Naive thymus-derived CD4-positive, alpha-beta T cell (primary cell): ENCODE results near the gene SENP8. TPM values are rescaled to one million over a fixed set of nuclear protein-coding genes. Genes with fewer than 3 reads are reported as not detected.

Experiments used
- ATAC-seq: fragments of 150-1000 bp; cut with Tn5 transposase; 2 replicates; pipeline ENCODE4 v1.10.0; 2021; ENCODE audit warnings: mild to moderate bottlenecking, moderate library complexity
- CTCF ChIA-PET: fragments of 350-600 bp; sonication (Branson Sonifier 250); formaldehyde crosslinking; loops from one replicate; lab custom pipeline; 2021; ENCODE audit warnings: antibody characterized with exemption; lab: Charles Lee
- POLR2A ChIA-PET: fragments of 350-600 bp; sonication (Branson Sonifier 250); formaldehyde crosslinking; loops from one replicate; lab custom pipeline; 2021; ENCODE audit warnings: antibody characterized with exemption, inconsistent platforms; lab: Charles Lee
- DNase-seq, 9 donors: peaks; one replicate each; pipeline versions ENCODE4 v3.0.0 to v3.0.0-alpha.2; 2020 to 2022; ENCODE audit warnings: mixed read lengths in 1 of 9
- H3K27ac ChIP-seq: one replicate; pipeline ENCODE4 v1.7.0; 2013; ENCODE audit warnings: mild to moderate bottlenecking, low read depth, low read length, moderate library complexity
- H3K27me3 ChIP-seq, 2 donors: one replicate each; pipeline ENCODE4 v1.7.0; 2013; ENCODE audit warnings: low read length in 2 of 2, mild to moderate bottlenecking in 2 of 2, moderate library complexity in 2 of 2; ENCODE audit not compliant: control insufficient read depth in 2 of 2, insufficient read depth in 2 of 2
- H3K36me3 ChIP-seq, 3 experiments: 1 replicate in 2 of 3; 2 replicates in 1 of 3; pipeline ENCODE4 v1.7.0; 2013; ENCODE audit warnings: low read length in 3 of 3, mild to moderate bottlenecking in 3 of 3, moderate library complexity in 1 of 3; ENCODE audit not compliant: insufficient read depth in 3 of 3, control insufficient read depth in 2 of 3
- H3K4me1 ChIP-seq, 2 donors: one replicate each; pipeline ENCODE4 v1.7.0; 2013; ENCODE audit warnings: low read length in 2 of 2, mild to moderate bottlenecking in 2 of 2, moderate library complexity in 1 of 2; ENCODE audit not compliant: control insufficient read depth in 2 of 2, insufficient read depth in 2 of 2
- H3K4me3 ChIP-seq: 2 replicates; pipeline ENCODE4 v1.7.0; 2013; ENCODE audit warnings: mild to moderate bottlenecking, low read length
- H3K9me3 ChIP-seq, 3 experiments: 1 replicate in 2 of 3; 2 replicates in 1 of 3; pipeline ENCODE4 v1.7.0; 2013; ENCODE audit warnings: low read length in 3 of 3; ENCODE audit not compliant: control insufficient read depth in 2 of 3
- H3K27ac Mint-ChIP-seq, 9 donors: one replicate each; pipeline ENCODE4 v1.8.0; 2020 to 2022; ENCODE audit warnings: mixed read lengths in 9 of 9, mild to moderate bottlenecking in 8 of 9, moderate library complexity in 5 of 9, inconsistent platforms in 2 of 9
- H3K27me3 Mint-ChIP-seq, 5 donors: one replicate each; pipeline ENCODE4 v1.8.0; 2021 to 2022; ENCODE audit warnings: mixed read lengths in 5 of 5, mild to moderate bottlenecking in 1 of 5
- H3K36me3 Mint-ChIP-seq, 5 donors: one replicate each; pipeline ENCODE4 v1.8.0; 2020 to 2022; ENCODE audit warnings: mixed read lengths in 5 of 5, mild to moderate bottlenecking in 3 of 5, inconsistent platforms in 1 of 5
- H3K4me1 Mint-ChIP-seq, 7 donors: one replicate each; pipeline ENCODE4 v1.8.0; 2020 to 2022; ENCODE audit warnings: mixed read lengths in 7 of 7, mild to moderate bottlenecking in 3 of 7, inconsistent platforms in 1 of 7
- H3K4me3 Mint-ChIP-seq, 10 donors: one replicate each; pipeline ENCODE4 v1.8.0; 2020 to 2022; ENCODE audit warnings: mild to moderate bottlenecking in 10 of 10, mixed read lengths in 10 of 10, moderate library complexity in 6 of 10, inconsistent platforms in 2 of 10
- H3K9me3 Mint-ChIP-seq, 11 donors: one replicate each; pipeline ENCODE4 v1.8.0; 2020 to 2022; ENCODE audit warnings: mixed read lengths in 11 of 11, mild to moderate bottlenecking in 4 of 11, inconsistent platforms in 1 of 11, moderate library complexity in 1 of 11
- intact Hi-C, 2 donors: fragments of 100-400 bp; cut with micrococcal nuclease; formaldehyde crosslinking; loops; one replicate each; pipeline ENCODE4 v1.15.1; 2023
- polyA plus RNA-seq, 2 donors: library from polyadenylated mRNA; unstranded; fragments of 300-500 nt; fragmentation: Illumina TruSeq; gene quantifications; one replicate each; pipeline ENCODE4 v1.2.3, GENCODE V29; 2021
- total RNA-seq, 6 experiments: library from RNA in 5 of 6; stranded (reverse) in 5 of 6; gene quantifications; 1 replicate in 5 of 6; 2 replicates in 1 of 6; pipeline ENCODE4 v1.2.3 and lab custom pipeline; 2021 to 2026

The SENP8 gene
- total and polyA plus RNA-seq, 7 experiments from 2014 or later = 0.34 to 1.6 (median 1.2) TPM

DNA sequence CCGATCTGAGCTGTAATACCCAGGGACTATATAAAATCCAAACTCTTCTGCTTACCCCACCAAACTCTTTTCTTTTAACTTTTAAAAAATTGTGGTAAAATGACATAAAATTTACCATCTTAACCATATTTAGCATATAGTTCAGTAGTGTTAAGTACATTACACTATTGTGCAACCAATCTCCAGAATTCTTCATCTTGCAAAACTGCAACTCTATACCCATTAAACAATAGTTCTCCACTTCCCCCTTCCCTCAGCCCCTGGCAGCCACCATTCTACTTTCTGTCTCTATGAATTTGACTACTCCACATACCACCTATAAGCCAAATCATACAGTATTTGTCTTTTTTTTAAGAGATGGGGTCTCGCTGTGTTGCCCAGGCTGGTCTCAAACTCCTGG is 38.7 kb downstream of the SENP8 start:
- H3K27me3 Mint-ChIP-seq = peaks cover 0 to 5% (median 0%) of the 10 kb centered on the region in 5 donors
- Histone ChIP-seq H3K4me1 (peaks cover 0 to 4% of the 10 kb centered on the region in 2 donors), H3K9me3 (no peaks in the 10 kb centered on the region), H3K27me3 (no peaks in the 10 kb centered on the region), H3K27ac (no peak overlapping the region), H3K4me3 (no peak overlapping the region), H3K36me3 (no peaks in the 10 kb centered on the region)
- no peaks in the 10 kb centered on the region for H3K36me3 Mint-ChIP-seq
- H3K9me3 Mint-ChIP-seq = no peaks in the 10 kb centered on the region
- H3K4me3 Mint-ChIP-seq = no peak overlapping the region
- POLR2A ChIA-PET = no interaction called here
- no peak overlapping the region for H3K27ac Mint-ChIP-seq
- H3K4me1 Mint-ChIP-seq = peaks cover 0 to 7% (median 4%) of the 10 kb centered on the region in 7 donors
- CTCF ChIA-PET = interaction anchor here (0.6 to 2.5 kb wide), 7 partner anchors 11 to 1818 kb away, joined by 4 to 17 read pairs (median 7); no protein-coding TSS in a partner anchor
- no peak for DNase-seq
- intact Hi-C loops = loop anchor here (1.0 to 10.0 kb wide), 5 partner anchors 355 to 1042 kb away; partner anchors contain the start of gene THSD4 (in 1 of the 2)
- no peak for ATAC-seq

GRCh38 chr15:72160696-72161245 is 42.6 kb downstream of the SENP8 start:
- Histone ChIP-seq H3K4me1 (peaks cover 0 to under 1% of the 10 kb centered on the region in 2 donors), H3K4me3 (no peak overlapping the region), H3K9me3 (no peaks in the 10 kb centered on the region), H3K27ac (no peak overlapping the region), H3K27me3 (no peaks in the 10 kb centered on the region), H3K36me3 (no peaks in the 10 kb centered on the region)
- DNase-seq (no peak), ATAC-seq (no peak)
- POLR2A ChIA-PET = no interaction called here
- CTCF ChIA-PET = no interaction called here
- Mint-ChIP-seq H3K4me3 (no peak overlapping the region), H3K36me3 (no peaks in the 10 kb centered on the region), H3K4me1 (peaks cover 0 to 2% (median under 1%) of the 10 kb centered on the region in 7 donors), H3K27me3 (peaks cover 0 to 5% (median 0%) of the 10 kb centered on the region in 5 donors), H3K27ac (no peak overlapping the region), H3K9me3 (no peaks in the 10 kb centered on the region)
- intact Hi-C loops = no loop called here

GRCh38 chr15:72161361-72162132 is 43.3 kb downstream of the SENP8 start:
- Mint-ChIP-seq H3K27me3 (peaks cover 0 to 5% (median 2%) of the 10 kb centered on the region in 5 donors), H3K9me3 (no peaks in the 10 kb centered on the region), H3K4me3 (no peak overlapping the region), H3K4me1 (peaks cover 0 to 2% (median 0%) of the 10 kb centered on the region in 7 donors), H3K36me3 (no peaks in the 10 kb centered on the region), H3K27ac (no peak overlapping the region)
- Histone ChIP-seq H3K4me3 (no peak overlapping the region), H3K36me3 (no peaks in the 10 kb centered on the region), H3K27me3 (no peaks in the 10 kb centered on the region), H3K4me1 (no peaks in the 10 kb centered on the region), H3K9me3 (no peaks in the 10 kb centered on the region), H3K27ac (no peak overlapping the region)
- ChIA-PET POLR2A (no interaction called here), CTCF (no interaction called here)
- DNase-seq = no peak
- intact Hi-C loops = no loop called here
- ATAC-seq = no peak

DNA sequence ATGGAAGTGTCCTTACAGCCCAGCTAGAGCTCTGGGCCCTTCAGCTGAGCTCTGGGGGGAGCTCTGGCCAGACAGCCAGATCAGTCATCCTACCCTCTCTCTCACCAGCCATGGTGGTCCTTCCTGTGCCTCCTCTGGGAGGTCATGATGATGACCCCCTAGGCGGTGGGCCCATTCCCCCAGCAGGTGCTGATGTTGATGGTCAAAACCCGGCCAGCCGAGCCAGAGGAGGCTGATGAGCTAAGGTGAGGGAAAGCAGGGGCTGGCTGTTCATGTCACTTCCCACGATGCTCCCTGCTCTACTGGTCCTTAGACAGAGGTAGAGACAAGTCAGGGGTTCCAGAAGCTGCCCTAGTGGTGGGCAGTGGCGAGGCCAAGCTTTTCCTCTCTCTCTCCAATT is 44.4 kb downstream of the SENP8 start:
- H3K9me3 ChIP-seq = no peaks in the 10 kb centered on the region
- POLR2A ChIA-PET = no interaction called here
- Mint-ChIP-seq H3K9me3 (no peaks in the 10 kb centered on the region), H3K36me3 (no peaks in the 10 kb centered on the region), H3K4me1 (peaks cover 0 to 2% (median 0%) of the 10 kb centered on the region in 7 donors), H3K4me3 (no peak overlapping the region), H3K27me3 (peaks cover 0 to 8% (median 5%) of the 10 kb centered on the region in 5 donors), H3K27ac (no peak overlapping the region)
- CTCF ChIA-PET = no interaction called here
- H3K4me1 ChIP-seq = no peaks in the 10 kb centered on the region
- ATAC-seq = no peak
- H3K27ac ChIP-seq = no peak overlapping the region
- H3K4me3 ChIP-seq = no peak overlapping the region
- no peaks in the 10 kb centered on the region for H3K27me3 ChIP-seq
- DNase-seq = no peak
- no peaks in the 10 kb centered on the region for H3K36me3 ChIP-seq
- intact Hi-C loops = no loop called here

GRCh38 chr15:72163719-72164118 is 45.5 kb downstream of the SENP8 start:
- no peak overlapping the region for H3K4me3 Mint-ChIP-seq
- intact Hi-C loops = no loop called here
- CTCF ChIA-PET = no interaction called here

GRCh38 chr15:72166716-72167417 is 48.7 kb downstream of the SENP8 start:
- H3K9me3 ChIP-seq = no peaks in the 10 kb centered on the region
- H3K27me3 ChIP-seq = no peaks in the 10 kb centered on the region
- Mint-ChIP-seq H3K9me3 (no peaks in the 10 kb centered on the region), H3K4me3 (no peak overlapping the region), H3K27me3 (peaks cover 0 to 19% (median 4%) of the 10 kb centered on the region in 5 donors), H3K27ac (no peak overlapping the region), H3K36me3 (no peaks in the 10 kb centered on the region), H3K4me1 (peaks cover 0 to 15% (median 0%) of the 10 kb centered on the region in 7 donors)
- H3K27ac ChIP-seq = no peak overlapping the region
- intact Hi-C loops = no loop called here
- ATAC-seq (no peak), DNase-seq (no peak)
- ChIA-PET CTCF (no interaction called here), POLR2A (interaction anchor here (0.7 kb wide), 1 partner anchor 27 kb away, joined by 4 read pairs; no protein-coding TSS in a partner anchor)
- H3K36me3 ChIP-seq = no peaks in the 10 kb centered on the region
- H3K4me3 ChIP-seq = no peak overlapping the region
- H3K4me1 ChIP-seq = peaks cover 0 to 3% of the 10 kb centered on the region in 2 donors

More at GRCh38 chr15:72163719-72164118, 45.5 kb downstream of the SENP8 start:
- POLR2A ChIA-PET = interaction anchor here (0.6 kb wide), 1 partner anchor 176 kb away, joined by 3 read pairs; no protein-coding TSS in a partner anchor
- Histone ChIP-seq H3K4me1 (peaks cover 0 to 3% of the 10 kb centered on the region in 2 donors), H3K9me3 (no peaks in the 10 kb centered on the region), H3K27ac (no peak overlapping the region), H3K27me3 (no peaks in the 10 kb centered on the region), H3K36me3 (no peaks in the 10 kb centered on the region), H3K4me3 (no peak overlapping the region)
- Mint-ChIP-seq H3K27ac (no peak overlapping the region), H3K27me3 (peaks cover 0 to 12% (median 5%) of the 10 kb centered on the region in 5 donors), H3K4me1 (peaks cover 0 to 9% (median 0%) of the 10 kb centered on the region in 7 donors), H3K9me3 (no peaks in the 10 kb centered on the region), H3K36me3 (no peaks in the 10 kb centered on the region)
- DNase-seq (no peak), ATAC-seq (no peak)
